ENCODE results near the gene NT5DC3.
"Not testable (repeated sequence)": the region's sequence is repeated elsewhere in the genome, so short reads cannot be mapped to it uniquely, and the experiment has no call there.

DNA sequence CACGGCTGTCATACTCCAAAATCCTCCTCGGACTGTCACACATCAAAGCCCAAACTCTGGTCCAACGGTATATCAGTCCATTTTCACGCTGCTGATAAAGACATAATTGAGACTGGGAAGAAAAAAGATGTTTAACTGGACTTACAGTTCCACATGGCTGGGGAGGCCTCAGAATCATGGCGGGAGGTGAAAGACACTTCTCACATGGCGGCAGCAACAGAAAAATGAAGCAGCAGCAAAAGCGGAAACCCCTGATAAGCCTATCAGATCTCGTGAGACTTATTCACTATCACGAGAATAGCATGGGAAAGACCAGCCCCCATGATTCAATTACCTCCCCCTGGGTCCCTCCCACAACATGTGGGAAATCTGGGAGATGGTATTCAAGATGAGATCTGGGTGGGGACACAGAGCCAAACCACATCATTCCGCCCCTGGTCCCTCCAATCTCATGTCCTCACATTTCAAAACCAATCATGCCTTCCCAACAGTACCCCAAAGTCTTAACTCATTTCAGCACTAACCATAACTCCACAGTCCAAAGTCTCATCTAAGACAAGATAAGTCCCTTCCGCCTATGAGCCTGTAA, 5.2 kb downstream of the NT5DC3 start:
- not testable (repeated sequence) for TF ChIP-seq EZH2phosphoT487 (IDR thresholded peaks at IDR 0.05; ENCODE audit: borderline replicate concordance)
- TF ChIP-seq, protein P1, sequence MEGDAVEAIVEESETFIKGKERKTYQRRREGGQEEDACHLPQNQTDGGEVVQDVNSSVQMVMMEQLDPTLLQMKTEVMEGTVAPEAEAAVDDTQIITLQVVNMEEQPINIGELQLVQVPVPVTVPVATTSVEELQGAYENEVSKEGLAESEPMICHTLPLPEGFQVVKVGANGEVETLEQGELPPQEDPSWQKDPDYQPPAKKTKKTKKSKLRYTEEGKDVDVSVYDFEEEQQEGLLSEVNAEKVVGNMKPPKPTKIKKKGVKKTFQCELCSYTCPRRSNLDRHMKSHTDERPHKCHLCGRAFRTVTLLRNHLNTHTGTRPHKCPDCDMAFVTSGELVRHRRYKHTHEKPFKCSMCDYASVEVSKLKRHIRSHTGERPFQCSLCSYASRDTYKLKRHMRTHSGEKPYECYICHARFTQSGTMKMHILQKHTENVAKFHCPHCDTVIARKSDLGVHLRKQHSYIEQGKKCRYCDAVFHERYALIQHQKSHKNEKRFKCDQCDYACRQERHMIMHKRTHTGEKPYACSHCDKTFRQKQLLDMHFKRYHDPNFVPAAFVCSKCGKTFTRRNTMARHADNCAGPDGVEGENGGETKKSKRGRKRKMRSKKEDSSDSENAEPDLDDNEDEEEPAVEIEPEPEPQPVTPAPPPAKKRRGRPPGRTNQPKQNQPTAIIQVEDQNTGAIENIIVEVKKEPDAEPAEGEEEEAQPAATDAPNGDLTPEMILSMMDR (conservative IDR thresholded peaks at IDR 0.05; ENCODE audit: low read length), result not testable (repeated sequence)

Measured in Loucy (cell line).